GM18505 (cell line): ENCODE data around the gene SPATA12.

ENCODE experiments used
- ATAC-seq: cut with Tn5 transposase; IDR thresholded peaks from one replicate; pipeline ENCODE4 v1.9.1; 2021; ENCODE audit not compliant: unreplicated experiment
- POLR2A ChIP-seq: IDR thresholded peaks from 4 replicates; pipeline ENCODE4 v1.6.1; 2011; ENCODE audit warnings: borderline replicate concordance; ENCODE audit not compliant: insufficient read depth, insufficient read length; ENCODE audit errors: extremely low read depth

Gene SPATA12

GRCh38 chr3:57031631-57032541 is 28.6 kb upstream of the SPATA12 start:
- TF ChIP-seq POLR2A: no peak
- no peak for ATAC-seq

- no peak for TF ChIP-seq POLR2A
- ATAC-seq: no peak
These were observed 23.5 kb upstream of the SPATA12 start for GRCh38 chr3:57036952-57037351.

GRCh38 chr3:57038466-57039164 is 21.8 kb upstream of the SPATA12 start:
- no peak for TF ChIP-seq POLR2A
- no peak for ATAC-seq

- no peak for ATAC-seq
- TF ChIP-seq POLR2A: no peak
These were observed 18.8 kb upstream of the SPATA12 start for GRCh38 chr3:57041674-57042073.

- ATAC-seq: no peak
- TF ChIP-seq POLR2A: no peak
These were observed 16.9 kb upstream of the SPATA12 start for GRCh38 chr3:57043518-57043917.

- no peak for ATAC-seq
These were observed 14.2 kb upstream of the SPATA12 start for GRCh38 chr3:57046101-57046765.

GRCh38 chr3:57048052-57048671 is 12.3 kb upstream of the SPATA12 start:
- no peak for ATAC-seq

More at GRCh38 chr3:57046101-57046765, 14.2 kb upstream of the SPATA12 start:
- no peak for TF ChIP-seq POLR2A

GRCh38 chr3:57048728-57049127 is 11.7 kb upstream of the SPATA12 start:
- no peak for TF ChIP-seq POLR2A
- ATAC-seq: no peak

More at GRCh38 chr3:57048052-57048671, 12.3 kb upstream of the SPATA12 start:
- no peak for TF ChIP-seq POLR2A

GRCh38 chr3:57052662-57053061 is 7.8 kb upstream of the SPATA12 start:
- no peak for TF ChIP-seq POLR2A
- ATAC-seq: no peak

- no peak for TF ChIP-seq POLR2A
- ATAC-seq: no peak
These were observed 7.3 kb upstream of the SPATA12 start for GRCh38 chr3:57053122-57053521.

GRCh38 chr3:57057351-57057750 is 3.1 kb upstream of the SPATA12 start:
- TF ChIP-seq POLR2A: no peak

GRCh38 chr3:57059411-57059810 is 1.1 kb upstream of the SPATA12 start:
- no peak for ATAC-seq
- no peak for TF ChIP-seq POLR2A

More at GRCh38 chr3:57057351-57057750, 3.1 kb upstream of the SPATA12 start:
- ATAC-seq: no peak

- no peak for TF ChIP-seq POLR2A
- ATAC-seq: no peak
These were observed 1.1 kb downstream of the SPATA12 start for GRCh38 chr3:57061556-57061955.

- no peak for TF ChIP-seq POLR2A
- no peak for ATAC-seq
These were observed 1.7 kb downstream of the SPATA12 start for GRCh38 chr3:57062101-57062631.

- ATAC-seq: no peak
- no peak for TF ChIP-seq POLR2A
These were observed 2.6 kb downstream of the SPATA12 start for GRCh38 chr3:57063032-57063431.
